ENCODE data around the gene VASP.
A peak's percentile ranks its signal among the peaks of the same experiment; 100 is the strongest.

VASP gene

DNA sequence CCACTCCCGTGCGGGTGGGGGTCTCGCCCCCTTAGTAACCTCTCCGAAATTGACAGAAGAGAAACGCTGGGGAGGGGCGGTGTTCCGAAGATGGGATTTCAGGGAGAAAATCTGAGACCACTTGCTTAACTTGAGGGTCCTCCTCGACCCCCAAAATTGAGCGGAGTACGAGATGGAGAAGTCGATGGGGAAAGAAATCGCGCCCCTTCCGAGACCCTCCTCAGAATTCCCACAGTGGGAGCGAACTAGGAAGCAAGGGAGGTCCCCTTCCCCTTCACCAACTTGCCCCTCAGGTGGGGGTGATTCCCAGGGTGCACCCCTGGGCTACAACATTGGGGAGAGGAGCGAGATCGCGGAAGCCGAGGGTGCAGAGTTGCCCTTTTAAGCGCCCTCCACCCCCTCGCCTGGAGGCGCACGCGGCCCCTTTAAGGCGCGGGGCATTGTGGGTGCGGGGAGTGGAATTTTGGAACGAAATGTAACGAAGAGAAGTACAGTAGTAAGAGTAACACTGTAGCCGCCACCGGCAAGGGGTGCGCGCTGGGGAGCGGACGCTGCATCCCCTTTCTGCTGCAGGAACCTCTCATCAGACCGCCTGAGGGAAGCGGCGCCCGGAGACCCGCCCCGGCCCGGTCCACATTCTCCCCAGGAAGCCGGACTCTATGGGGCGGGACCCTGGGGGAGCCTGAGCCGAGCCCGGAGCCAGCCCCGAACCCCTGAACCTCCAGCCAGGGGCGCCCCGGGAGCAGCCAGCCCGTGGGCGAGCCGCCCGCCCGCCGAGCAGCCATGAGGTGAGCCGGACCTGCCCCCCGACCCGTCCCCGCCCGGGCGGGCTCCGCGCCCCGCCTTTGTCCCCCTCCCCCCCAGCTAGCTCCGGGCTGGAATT lies at the start of gene VASP:
TSS of gene VASP (plus strand) at position 491 of the 883 bp plus-strand sequence. CDS start at position 784, 293 bp downstream.
- POLR2A ChIA-PET: interaction anchor here (0.6 to 0.9 kb wide), 4 partner anchors 11 to 737 kb away, joined by 3 to 9 read pairs (median 4); no protein-coding TSS in a partner anchor
- peak; percentile 83 for DNase-seq (ENCODE audit: extremely low spot score)
- TF ChIP-seq, protein P1, sequence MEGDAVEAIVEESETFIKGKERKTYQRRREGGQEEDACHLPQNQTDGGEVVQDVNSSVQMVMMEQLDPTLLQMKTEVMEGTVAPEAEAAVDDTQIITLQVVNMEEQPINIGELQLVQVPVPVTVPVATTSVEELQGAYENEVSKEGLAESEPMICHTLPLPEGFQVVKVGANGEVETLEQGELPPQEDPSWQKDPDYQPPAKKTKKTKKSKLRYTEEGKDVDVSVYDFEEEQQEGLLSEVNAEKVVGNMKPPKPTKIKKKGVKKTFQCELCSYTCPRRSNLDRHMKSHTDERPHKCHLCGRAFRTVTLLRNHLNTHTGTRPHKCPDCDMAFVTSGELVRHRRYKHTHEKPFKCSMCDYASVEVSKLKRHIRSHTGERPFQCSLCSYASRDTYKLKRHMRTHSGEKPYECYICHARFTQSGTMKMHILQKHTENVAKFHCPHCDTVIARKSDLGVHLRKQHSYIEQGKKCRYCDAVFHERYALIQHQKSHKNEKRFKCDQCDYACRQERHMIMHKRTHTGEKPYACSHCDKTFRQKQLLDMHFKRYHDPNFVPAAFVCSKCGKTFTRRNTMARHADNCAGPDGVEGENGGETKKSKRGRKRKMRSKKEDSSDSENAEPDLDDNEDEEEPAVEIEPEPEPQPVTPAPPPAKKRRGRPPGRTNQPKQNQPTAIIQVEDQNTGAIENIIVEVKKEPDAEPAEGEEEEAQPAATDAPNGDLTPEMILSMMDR (IDR thresholded peaks at IDR 0.05; ENCODE audit: control extremely low read depth, extremely low read depth, low read depth, missing control alignments): no peak
- CTCF ChIA-PET: interaction anchor here (1.0 to 1.8 kb wide), 3 partner anchors 12 to 21 kb away, joined by 3 to 7 read pairs (median 5); no protein-coding TSS in a partner anchor

DNA sequence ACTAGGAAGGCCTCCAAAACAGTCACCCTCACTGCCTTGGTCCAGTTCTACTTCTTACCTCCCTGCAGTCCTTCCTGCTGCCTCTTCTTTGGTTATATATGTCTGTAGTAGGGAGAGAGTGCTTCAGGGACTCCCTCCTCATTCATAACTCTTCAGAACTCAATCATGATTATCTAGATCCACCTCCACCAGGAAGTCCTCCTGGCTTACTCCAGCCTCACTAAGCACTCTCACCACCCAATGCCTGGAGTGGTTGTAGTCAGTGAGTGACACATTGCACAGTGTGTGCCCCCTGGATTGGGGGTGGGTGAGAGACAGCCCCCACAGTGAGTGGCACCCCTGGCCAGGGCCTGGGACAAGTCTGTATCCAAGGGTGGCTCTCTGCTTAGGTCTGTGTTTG lies 49.5 kb upstream of the VASP start:
- DNase-seq (ENCODE audit: extremely low spot score): no peak
- TF ChIP-seq, protein P1 (IDR thresholded peaks at IDR 0.05; ENCODE audit: control extremely low read depth, extremely low read depth, low read depth, missing control alignments): no peak
- ChIA-PET POLR2A (interaction anchor here (1.4 kb wide), 1 partner anchor 12 kb away, joined by 6 read pairs; no protein-coding TSS in a partner anchor), CTCF (interaction anchor here (0.7 to 8.0 kb wide), 4 partner anchors 10 to 185 kb away, joined by 3 to 58 read pairs (median 6); partner anchors contain the start of gene FOSB)

DNA sequence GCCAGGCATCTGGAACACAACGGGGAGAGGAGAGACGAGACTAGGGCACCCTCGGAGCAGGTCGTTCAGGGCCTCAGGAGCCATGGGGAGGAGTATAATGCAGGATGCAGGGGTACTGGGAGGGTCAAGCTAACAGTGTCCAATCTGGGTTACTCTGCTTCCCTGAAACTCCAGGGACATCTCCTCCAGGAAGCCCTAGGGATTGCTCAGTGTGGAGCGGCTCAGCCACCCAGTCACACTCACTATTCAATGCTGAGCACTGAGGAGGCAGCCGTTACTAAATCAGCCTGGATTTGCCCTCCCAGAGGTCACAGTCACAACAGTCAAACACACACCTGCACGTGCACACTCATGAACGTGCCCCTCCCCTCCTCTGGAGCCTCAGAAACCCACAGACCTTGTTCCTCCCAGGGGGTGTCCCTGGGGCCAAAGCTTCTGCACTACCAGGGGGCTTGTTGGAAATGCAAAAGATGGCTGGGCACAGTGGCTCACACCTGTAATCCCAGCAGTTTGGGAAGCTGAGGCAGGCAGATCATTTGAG lies 46.4 kb upstream of the VASP start:
- TF ChIP-seq, protein P1 (IDR thresholded peaks at IDR 0.05; ENCODE audit: control extremely low read depth, extremely low read depth, low read depth, missing control alignments): no peak
- DNase-seq (ENCODE audit: extremely low spot score): no peak
- POLR2A ChIA-PET: no interaction called here
- CTCF ChIA-PET: interaction anchor here (1.4 to 5.6 kb wide), 5 partner anchors 14 to 25 kb away, joined by 3 to 29 read pairs (median 6); no protein-coding TSS in a partner anchor

DNA sequence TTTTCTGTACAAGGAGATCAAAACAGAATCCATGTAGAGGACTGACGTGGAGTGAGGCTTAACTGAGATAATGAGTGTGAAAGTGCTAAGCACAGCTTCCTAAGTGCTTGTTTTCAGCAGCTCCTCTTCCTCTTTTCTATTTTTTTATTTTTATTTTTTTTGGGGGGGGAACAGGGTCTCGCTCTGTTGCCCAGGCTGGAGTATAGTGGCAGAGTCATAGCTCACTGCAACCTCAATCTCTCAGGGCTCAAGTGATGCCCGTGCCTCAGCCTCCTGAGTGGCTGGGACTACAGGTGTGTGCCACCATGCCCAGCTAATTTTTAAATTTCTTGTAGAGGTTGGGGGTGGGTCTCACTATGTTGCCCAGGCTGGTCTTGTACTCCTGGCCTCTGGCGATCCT lies 45.1 kb upstream of the VASP start:
- CTCF ChIA-PET: interaction anchor here (0.7 to 5.6 kb wide), 9 partner anchors 10 to 230 kb away, joined by 3 to 29 read pairs (median 4); partner anchors contain the start of genes QPCTL and SNRPD2
- TF ChIP-seq, protein P1 (IDR thresholded peaks at IDR 0.05; ENCODE audit: control extremely low read depth, extremely low read depth, low read depth, missing control alignments): no peak
- POLR2A ChIA-PET: interaction anchor here (0.5 kb wide), 1 partner anchor 35 kb away, joined by 3 read pairs; no protein-coding TSS in a partner anchor
- no peak for DNase-seq (ENCODE audit: extremely low spot score)

DNA sequence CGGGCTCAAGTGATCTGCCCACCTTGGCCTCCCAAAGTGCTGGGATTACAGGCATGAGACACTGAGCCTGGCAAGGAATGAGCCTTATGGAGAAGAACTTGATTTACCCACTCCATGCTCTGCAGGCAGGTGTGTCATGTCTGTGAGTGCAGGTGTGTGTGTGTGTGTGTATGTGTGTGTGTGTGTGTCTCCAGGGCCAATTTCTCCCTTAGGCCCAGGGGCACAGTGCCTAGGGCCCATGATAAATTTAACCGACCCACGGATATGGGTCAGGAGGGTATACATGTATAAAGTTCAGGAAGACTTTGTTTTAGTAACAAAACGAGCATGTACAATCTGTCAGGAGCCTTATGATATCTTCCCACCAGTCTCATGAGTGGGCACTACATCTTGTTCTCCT lies 44.0 kb upstream of the VASP start:
- ChIA-PET POLR2A (no interaction called here), CTCF (interaction anchor here (1.3 to 5.6 kb wide), 3 partner anchors 22 to 229 kb away, joined by 3 to 29 read pairs (median 24); partner anchors contain the start of genes QPCTL and SNRPD2)

More for the DNA sequence above, 44.0 kb upstream of the VASP start:
- no peak for DNase-seq (ENCODE audit: extremely low spot score)
- TF ChIP-seq, protein P1 (IDR thresholded peaks at IDR 0.05; ENCODE audit: control extremely low read depth, extremely low read depth, low read depth, missing control alignments): no peak

All from GM10248 (cell line).